T-helper 1 cell treated with Interleukin-12 subunit alpha and Interleukin-12 subunit beta and Interleukin-4 antibody, amounts not matched to agents 30 μg/mL and 1 μg/mL, for 36 hours (primary cell): ENCODE measurements around the gene SKIC3.

ENCODE experiments used
- H3K27ac Mint-ChIP-seq: one replicate; pipeline ENCODE4 v1.8.0; 2021; ENCODE audit warnings: mild to moderate bottlenecking, mixed read lengths
- H3K27me3 Mint-ChIP-seq: one replicate; pipeline ENCODE4 v1.8.0; 2021; ENCODE audit warnings: low read depth, mixed read lengths
- H3K36me3 Mint-ChIP-seq: one replicate; pipeline ENCODE4 v1.8.0; 2021; ENCODE audit warnings: low read depth, mixed read lengths
- H3K4me1 Mint-ChIP-seq: one replicate; pipeline ENCODE4 v1.8.0; 2021; ENCODE audit warnings: low read depth, mixed read lengths
- H3K4me3 Mint-ChIP-seq: one replicate; pipeline ENCODE4 v1.8.0; 2021; ENCODE audit warnings: mild to moderate bottlenecking, moderate library complexity, mixed read lengths
- H3K9me3 Mint-ChIP-seq: one replicate; pipeline ENCODE4 v1.8.0; 2021; ENCODE audit warnings: mixed read lengths

The SKIC3 gene

GRCh38 chr5:95554647-95555548 lies at the start of gene SKIC3, which contains the start of gene ARSK:
SKIC3 (minus strand) TSS chr5:95554977; CDS start chr5:95547150, 7,827 bp downstream.
ARSK (plus strand) TSS chr5:95555101; CDS start chr5:95555279, 178 bp downstream.
- peak within 1 kb of the TSS; percentile 95 for H3K27ac Mint-ChIP-seq

DNA sequence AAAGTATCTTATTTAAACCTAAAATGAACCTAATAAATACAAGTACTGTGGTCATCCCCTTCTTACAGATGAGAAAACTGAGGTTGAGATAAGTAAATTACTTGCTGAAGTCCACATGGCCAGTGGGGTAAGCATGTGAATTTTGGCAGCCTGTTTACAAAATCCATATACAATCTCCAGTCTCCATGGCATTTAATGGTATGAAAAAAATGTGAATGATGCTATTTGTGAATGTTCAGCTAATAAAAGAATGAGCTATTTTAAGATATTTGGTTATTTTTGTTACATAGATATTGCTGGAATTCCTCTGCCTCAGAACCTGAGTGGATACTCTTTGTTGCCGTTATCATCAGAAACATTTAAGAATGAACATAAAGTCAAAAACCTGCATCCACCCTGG lies 45.8 kb upstream of the SKIC3 start:
- H3K36me3 Mint-ChIP-seq: peaks cover 4% of the 10 kb centered on the region
- no peaks in the 10 kb centered on the region for H3K9me3 Mint-ChIP-seq
- H3K4me1 Mint-ChIP-seq: no peaks in the 10 kb centered on the region
- no peak overlapping the region for H3K27ac Mint-ChIP-seq
- no peaks in the 10 kb centered on the region for H3K27me3 Mint-ChIP-seq
- H3K4me3 Mint-ChIP-seq: no peak overlapping the region

More at GRCh38 chr5:95554647-95555548, at the start of gene SKIC3, which contains the start of gene ARSK:
- Mint-ChIP-seq H3K9me3 (no peaks in the 10 kb centered on the region), H3K27me3 (no peaks in the 10 kb centered on the region), H3K36me3 (peaks cover 13% of the 10 kb centered on the region), H3K4me1 (peaks cover 36% of the 10 kb centered on the region), H3K4me3 (peak within 1 kb of the TSS; percentile 98)

- Mint-ChIP-seq H3K4me3 (no peak overlapping the region), H3K4me1 (no peaks in the 10 kb centered on the region), H3K9me3 (no peaks in the 10 kb centered on the region), H3K27ac (no peak overlapping the region), H3K27me3 (no peaks in the 10 kb centered on the region), H3K36me3 (peaks cover 4% of the 10 kb centered on the region)
Measured at GRCh38 chr5:95599252-95599651, 44.5 kb upstream of the SKIC3 start.

DNA sequence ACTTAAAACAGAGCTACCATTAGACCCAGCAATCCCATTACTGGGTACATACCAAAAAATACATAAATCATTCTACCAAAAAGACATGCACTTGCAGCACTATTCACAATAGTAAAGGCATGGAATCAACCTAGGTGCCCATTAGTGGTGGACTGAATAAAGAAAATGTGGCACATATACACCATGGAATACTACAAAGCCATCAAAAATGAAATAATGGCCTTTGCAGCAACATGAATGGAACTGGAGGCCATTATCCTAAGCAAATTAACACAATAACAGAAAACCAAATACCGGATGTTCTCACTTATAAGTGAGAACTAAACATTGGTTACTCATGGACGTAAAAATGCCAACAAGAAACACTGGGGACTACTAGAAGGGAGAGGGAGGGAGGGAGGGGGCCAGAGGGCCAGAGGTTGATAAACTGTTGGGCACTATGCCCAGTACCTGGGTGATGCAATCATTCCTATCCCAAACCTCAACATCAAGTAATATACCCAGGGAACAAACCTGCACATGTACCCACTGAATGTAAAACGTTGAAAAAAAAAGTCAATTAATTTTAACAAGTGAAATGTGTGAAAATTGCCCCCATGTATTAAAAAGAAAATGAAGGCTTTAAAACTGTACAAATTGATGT lies 40.6 kb upstream of the SKIC3 start:
- no peak overlapping the region for H3K27ac Mint-ChIP-seq
- H3K4me1 Mint-ChIP-seq: peaks cover 15% of the 10 kb centered on the region

DNA sequence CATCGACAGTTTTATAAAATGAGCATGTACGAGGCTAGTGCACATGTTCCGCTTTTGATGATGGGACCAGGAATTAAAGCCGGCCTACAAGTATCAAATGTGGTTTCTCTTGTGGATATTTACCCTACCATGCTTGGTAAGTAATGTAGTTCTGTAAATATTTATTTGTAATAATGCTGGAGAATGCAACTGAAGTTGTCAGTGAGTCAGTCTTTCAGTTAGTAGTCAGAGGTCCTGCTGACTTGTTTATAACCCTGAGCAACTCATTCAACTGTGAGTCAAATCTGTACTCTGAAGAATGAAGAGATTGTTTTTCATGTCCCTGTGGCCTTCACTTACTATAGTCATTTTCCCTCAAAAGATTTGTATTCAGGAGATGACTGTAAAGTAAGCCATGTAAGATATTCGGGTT lies 36.7 kb upstream of the SKIC3 start:
- H3K9me3 Mint-ChIP-seq: no peaks in the 10 kb centered on the region
- H3K4me3 Mint-ChIP-seq: no peak overlapping the region
- peaks cover 19% of the 10 kb centered on the region for H3K4me1 Mint-ChIP-seq
- no peaks in the 10 kb centered on the region for H3K27me3 Mint-ChIP-seq
- H3K36me3 Mint-ChIP-seq: peaks cover 2% of the 10 kb centered on the region
- no peak overlapping the region for H3K27ac Mint-ChIP-seq

More for the DNA sequence above, 40.6 kb upstream of the SKIC3 start:
- Mint-ChIP-seq H3K9me3 (no peaks in the 10 kb centered on the region), H3K27me3 (no peaks in the 10 kb centered on the region), H3K36me3 (peaks cover 3% of the 10 kb centered on the region), H3K4me3 (no peak overlapping the region)

DNA sequence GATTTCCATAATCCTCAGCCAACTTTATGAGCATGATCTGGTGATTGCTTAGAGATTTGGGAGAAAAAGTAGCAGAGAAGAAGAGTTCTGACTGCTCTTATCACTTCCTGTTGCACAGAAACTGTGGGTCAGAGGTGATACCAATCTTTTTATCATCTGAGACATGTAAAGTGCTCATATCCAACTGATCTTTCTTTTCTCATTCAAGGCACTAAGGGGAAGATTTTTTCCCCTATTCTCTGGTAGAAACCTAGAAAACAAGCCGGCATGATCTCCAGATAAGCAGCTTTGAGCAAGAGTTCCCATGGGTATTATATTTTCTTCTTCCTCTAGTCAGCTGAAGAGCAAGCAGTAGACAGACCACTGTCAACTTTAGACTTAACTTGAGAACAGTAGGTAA lies 36.1 kb upstream of the SKIC3 start:
- H3K36me3 Mint-ChIP-seq: peaks cover 2% of the 10 kb centered on the region

DNA sequence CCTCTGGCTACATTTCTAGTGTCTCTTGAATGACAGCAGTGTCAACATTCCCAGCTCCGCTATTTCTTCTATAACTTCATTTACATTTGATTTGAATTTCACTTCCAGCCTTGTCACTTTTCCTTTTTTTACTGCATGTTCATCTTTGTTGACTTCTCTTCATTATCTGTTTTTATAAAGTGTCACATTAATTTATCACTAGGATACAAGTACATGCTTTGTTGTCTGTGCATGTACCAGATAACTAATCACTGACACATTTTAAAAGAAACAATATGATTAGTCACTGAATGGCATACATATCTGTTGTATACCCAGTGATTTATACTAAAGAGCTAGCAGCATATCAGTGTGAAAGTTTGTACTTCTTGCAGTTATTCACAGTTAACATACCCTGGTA lies 29.2 kb upstream of the SKIC3 start:
- Mint-ChIP-seq H3K9me3 (no peaks in the 10 kb centered on the region), H3K27ac (no peak overlapping the region), H3K27me3 (no peaks in the 10 kb centered on the region), H3K4me1 (no peaks in the 10 kb centered on the region), H3K36me3 (peaks cover 3% of the 10 kb centered on the region), H3K4me3 (no peak overlapping the region)

More for the DNA sequence above, 36.1 kb upstream of the SKIC3 start:
- H3K4me3 Mint-ChIP-seq: no peak overlapping the region
- H3K9me3 Mint-ChIP-seq: no peaks in the 10 kb centered on the region
- no peaks in the 10 kb centered on the region for H3K27me3 Mint-ChIP-seq
- H3K4me1 Mint-ChIP-seq: peaks cover 19% of the 10 kb centered on the region
- no peak overlapping the region for H3K27ac Mint-ChIP-seq

- H3K9me3 Mint-ChIP-seq: no peaks in the 10 kb centered on the region
- H3K27ac Mint-ChIP-seq: no peak overlapping the region
- peaks cover 4% of the 10 kb centered on the region for H3K36me3 Mint-ChIP-seq
Measured at GRCh38 chr5:95581576-95581975, 26.8 kb upstream of the SKIC3 start.

DNA sequence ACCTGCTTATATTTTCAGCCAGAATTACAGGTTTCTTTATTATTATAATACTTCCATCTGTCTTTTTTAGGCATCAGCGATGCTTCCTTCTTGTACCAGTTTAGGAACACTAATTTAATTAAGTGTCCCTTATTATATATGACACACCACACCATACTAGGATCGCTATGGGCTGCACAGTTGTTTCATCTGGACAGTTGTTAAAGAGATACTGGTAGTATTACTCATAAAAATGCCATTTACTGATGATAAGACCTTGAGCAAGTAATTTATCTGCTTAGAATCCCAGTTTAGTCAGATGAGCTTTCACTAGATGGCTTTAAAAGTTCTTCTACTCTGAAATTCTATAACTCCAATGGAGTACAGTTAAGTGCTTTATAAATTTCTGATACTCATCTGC lies 17.2 kb upstream of the SKIC3 start:
- H3K36me3 Mint-ChIP-seq: peaks cover 2% of the 10 kb centered on the region
- no peaks in the 10 kb centered on the region for H3K27me3 Mint-ChIP-seq
- no peak overlapping the region for H3K4me3 Mint-ChIP-seq
- H3K4me1 Mint-ChIP-seq: no peaks in the 10 kb centered on the region
- H3K27ac Mint-ChIP-seq: no peak overlapping the region
- no peaks in the 10 kb centered on the region for H3K9me3 Mint-ChIP-seq

More at GRCh38 chr5:95581576-95581975, 26.8 kb upstream of the SKIC3 start:
- Mint-ChIP-seq H3K27me3 (no peaks in the 10 kb centered on the region), H3K4me1 (no peaks in the 10 kb centered on the region), H3K4me3 (no peak overlapping the region)

DNA sequence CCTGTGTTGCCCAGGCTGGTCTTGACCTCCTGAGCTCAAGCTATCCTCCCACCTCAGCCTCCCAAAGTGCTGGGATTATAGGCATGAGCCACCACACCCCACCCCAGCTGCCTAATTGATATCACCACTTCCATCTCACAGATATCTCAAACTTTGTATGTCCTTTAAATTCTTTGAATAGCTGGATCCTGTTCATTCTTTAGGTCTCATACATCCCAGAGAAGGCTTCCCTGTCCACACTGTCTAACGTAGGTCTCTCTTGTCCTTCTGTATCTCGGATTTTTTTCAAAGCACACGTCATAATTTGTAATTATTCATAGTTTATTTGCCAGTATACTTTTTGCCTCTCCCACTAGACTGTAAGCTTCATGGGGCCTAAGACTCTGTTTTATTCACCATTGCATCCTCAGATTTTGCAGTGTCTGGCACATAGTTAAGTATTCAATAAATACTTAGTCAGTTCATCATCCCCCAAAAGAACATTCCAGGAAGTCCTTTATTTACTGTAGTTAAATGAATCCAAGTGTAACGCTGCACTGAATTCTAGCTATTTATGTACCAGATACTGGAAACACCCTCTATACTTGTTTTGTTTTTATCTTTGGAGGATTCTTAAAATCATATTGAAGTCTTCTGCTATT lies 10.6 kb upstream of the SKIC3 start:
- Mint-ChIP-seq H3K27ac (no peak overlapping the region), H3K4me1 (no peaks in the 10 kb centered on the region)

DNA sequence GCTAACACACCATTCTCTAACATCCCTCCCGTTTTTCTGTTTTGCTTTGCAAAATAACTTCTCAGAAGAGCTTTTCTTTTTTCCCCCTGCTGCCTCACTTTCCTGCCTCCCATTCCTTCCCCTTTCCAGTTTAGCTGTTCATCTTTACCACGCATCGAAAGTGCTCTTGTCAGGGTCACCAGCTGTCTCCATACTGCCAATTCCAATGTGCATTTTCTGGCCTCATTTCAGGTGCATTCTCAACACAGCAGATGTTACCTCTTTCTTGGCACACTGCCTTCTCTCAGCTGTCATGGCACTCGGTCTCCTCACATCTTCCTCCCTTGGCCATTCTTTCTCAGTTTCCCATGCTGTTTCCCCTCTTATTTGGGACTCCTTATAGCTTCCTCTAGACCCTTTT lies 9.7 kb upstream of the SKIC3 start:
- Mint-ChIP-seq H3K4me3 (no peak overlapping the region), H3K4me1 (no peaks in the 10 kb centered on the region), H3K27ac (no peak overlapping the region), H3K36me3 (no peaks in the 10 kb centered on the region), H3K9me3 (no peaks in the 10 kb centered on the region), H3K27me3 (no peaks in the 10 kb centered on the region)

More for the DNA sequence above, 10.6 kb upstream of the SKIC3 start:
- H3K27me3 Mint-ChIP-seq: no peaks in the 10 kb centered on the region
- H3K9me3 Mint-ChIP-seq: no peaks in the 10 kb centered on the region
- no peaks in the 10 kb centered on the region for H3K36me3 Mint-ChIP-seq
- no peak overlapping the region for H3K4me3 Mint-ChIP-seq

DNA sequence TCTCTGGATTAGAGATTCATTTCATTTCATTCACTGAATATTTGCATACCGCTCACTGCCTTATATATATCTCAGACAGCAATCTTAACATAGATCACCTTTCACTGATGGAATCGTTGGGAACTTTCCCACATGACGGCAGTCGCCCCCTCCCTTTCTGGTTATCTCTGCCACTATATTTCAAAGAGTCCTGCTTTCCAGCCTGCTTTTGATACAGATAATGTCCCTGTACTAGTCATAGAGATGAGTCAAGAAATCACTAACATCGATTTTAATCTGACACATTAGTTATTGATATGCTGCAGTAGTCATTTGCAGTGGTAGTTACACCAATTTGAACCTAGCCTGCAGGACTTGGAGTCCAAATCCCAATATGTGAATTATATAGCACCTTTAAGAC lies 8.6 kb upstream of the SKIC3 start:
- no peaks in the 10 kb centered on the region for H3K36me3 Mint-ChIP-seq
- H3K27me3 Mint-ChIP-seq: no peaks in the 10 kb centered on the region
- H3K4me3 Mint-ChIP-seq: no peak overlapping the region
- H3K9me3 Mint-ChIP-seq: no peaks in the 10 kb centered on the region
- no peaks in the 10 kb centered on the region for H3K4me1 Mint-ChIP-seq
- H3K27ac Mint-ChIP-seq: no peak overlapping the region

GRCh38 chr5:95562282-95562681 lies 7.5 kb upstream of the SKIC3 start:
- Mint-ChIP-seq H3K9me3 (no peaks in the 10 kb centered on the region), H3K27me3 (no peaks in the 10 kb centered on the region), H3K4me3 (no peak overlapping the region), H3K36me3 (no peaks in the 10 kb centered on the region), H3K27ac (no peak overlapping the region), H3K4me1 (peaks cover 4% of the 10 kb centered on the region)

- no peaks in the 10 kb centered on the region for H3K27me3 Mint-ChIP-seq
- H3K36me3 Mint-ChIP-seq: peaks cover 2% of the 10 kb centered on the region
- H3K27ac Mint-ChIP-seq: no peak overlapping the region
- peaks cover 19% of the 10 kb centered on the region for H3K4me1 Mint-ChIP-seq
- H3K9me3 Mint-ChIP-seq: no peaks in the 10 kb centered on the region
- no peak overlapping the region for H3K4me3 Mint-ChIP-seq
Measured at GRCh38 chr5:95557841-95558240, 3.1 kb upstream of the SKIC3 start.
